ENCODE measurements around the gene HDAC3.

Gene HDAC3

GRCh38 chr5:141636413-141637122 lies at the start of gene HDAC3, which contains the start of gene RELL2:
TSS of gene HDAC3 (minus strand) at chr5:141636849. CDS start at chr5:141636790, 59 bp downstream.
TSS of gene RELL2 (plus strand) at chr5:141636997. CDS start at chr5:141638226, 1,229 bp downstream.
- peak; percentile 91 for DNase-seq (ENCODE audit: low read depth)
- H3K4me3 ChIP-seq (replicated peaks; ENCODE audit: low read depth, low read length) = peak within 1 kb of the TSS; percentile 98
- TF ChIP-seq CTCF (IDR thresholded peaks at IDR 0.05; ENCODE audit: low read length, missing control alignments) = no peak

DNA sequence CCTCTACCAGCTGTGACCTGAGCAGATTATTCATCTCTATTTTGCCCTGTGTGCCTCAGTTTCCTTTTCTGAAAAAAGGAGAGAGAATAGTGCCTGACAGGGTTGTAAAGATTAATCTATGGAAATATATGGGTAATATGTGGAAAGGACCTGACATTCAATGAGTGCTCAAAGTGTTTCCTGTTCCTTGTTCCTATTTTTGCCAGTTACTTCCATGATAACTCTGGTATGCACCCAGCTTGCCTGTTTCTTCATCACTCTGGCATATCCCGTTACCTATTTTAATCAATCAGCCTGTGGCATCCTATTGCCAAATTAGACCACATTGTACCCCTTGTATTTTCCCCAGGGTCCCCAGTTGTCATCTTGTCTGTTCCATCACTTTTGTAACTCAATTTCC lies 48.9 kb upstream of the HDAC3 start:
- TF ChIP-seq CTCF (IDR thresholded peaks at IDR 0.05; ENCODE audit: low read length, missing control alignments) = no peak
- no peak for DNase-seq (ENCODE audit: low read depth)
- no peak overlapping the region for H3K4me3 ChIP-seq (replicated peaks; ENCODE audit: low read depth, low read length)

GRCh38 chr5:141683596-141684141 lies 47.0 kb upstream of the HDAC3 start:
- no peak for DNase-seq (ENCODE audit: low read depth)
- no peak for TF ChIP-seq CTCF (IDR thresholded peaks at IDR 0.05; ENCODE audit: low read length, missing control alignments)
- no peak overlapping the region for H3K4me3 ChIP-seq (replicated peaks; ENCODE audit: low read depth, low read length)

DNA sequence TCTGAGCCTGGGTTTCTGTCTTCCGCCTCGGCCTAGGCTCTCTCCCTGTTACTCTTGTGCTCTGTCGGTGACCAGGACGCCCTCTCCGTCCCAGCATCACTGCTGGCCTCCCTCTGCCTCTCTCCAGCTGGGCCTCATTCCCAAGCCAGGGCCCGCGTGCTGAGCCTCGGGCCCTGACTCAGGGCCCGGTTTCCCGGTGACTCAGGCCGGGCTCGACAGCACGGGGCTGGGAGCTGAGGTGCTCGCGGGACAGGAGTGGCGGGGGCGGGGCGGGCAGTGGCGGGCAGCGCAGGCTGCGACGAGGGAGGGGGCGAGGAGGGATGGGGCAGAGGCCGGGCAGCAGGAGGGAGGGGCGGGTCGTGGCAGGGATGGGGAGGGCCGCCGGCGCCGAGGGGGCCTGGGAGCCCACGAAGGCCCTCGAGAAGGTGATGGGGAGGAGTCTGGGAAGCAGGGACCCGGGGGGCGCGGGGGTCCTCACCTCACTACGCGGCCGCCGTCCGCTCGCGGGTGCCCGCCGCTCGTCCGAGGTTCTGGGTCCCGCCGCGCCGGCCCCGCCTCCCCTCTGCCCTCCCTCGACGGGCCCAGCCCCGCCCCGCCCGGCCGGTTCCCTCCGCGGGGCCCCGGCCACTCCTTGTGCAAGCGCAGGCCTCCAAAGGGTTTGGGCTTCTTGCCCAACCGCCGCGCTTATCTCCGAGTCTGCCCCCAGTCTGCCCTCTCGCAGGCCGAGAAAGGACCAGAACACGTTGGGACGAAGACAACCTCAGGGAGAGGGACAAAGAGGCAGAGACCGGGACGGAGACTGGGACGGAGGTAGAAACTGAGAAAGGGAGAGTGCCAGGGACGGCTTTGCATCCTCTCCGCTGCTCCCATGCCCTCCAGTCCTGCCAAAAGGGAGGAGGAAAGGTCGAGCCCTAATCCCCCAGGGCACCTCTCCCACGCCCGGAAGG lies 45.3 kb upstream of the HDAC3 start, which contains the start of gene ARAP3:
Gene ARAP3 (minus strand): TSS at position 536 of the 947 bp plus-strand sequence. CDS start 1,744 bp downstream, outside the sequence.
- H3K4me3 ChIP-seq (replicated peaks; ENCODE audit: low read depth, low read length) = peak within 1 kb of the TSS; percentile 67
- peak; percentile 90 for DNase-seq (ENCODE audit: low read depth)
- TF ChIP-seq CTCF (IDR thresholded peaks at IDR 0.05; ENCODE audit: low read length, missing control alignments) = no peak

- DNase-seq (ENCODE audit: low read depth) = no peak
- peak overlapping the region; percentile 67 for H3K4me3 ChIP-seq (replicated peaks; ENCODE audit: low read depth, low read length)
- no peak for TF ChIP-seq CTCF (IDR thresholded peaks at IDR 0.05; ENCODE audit: low read length, missing control alignments)
Measured at GRCh38 chr5:141681295-141681694, 44.6 kb upstream of the HDAC3 start.

DNA sequence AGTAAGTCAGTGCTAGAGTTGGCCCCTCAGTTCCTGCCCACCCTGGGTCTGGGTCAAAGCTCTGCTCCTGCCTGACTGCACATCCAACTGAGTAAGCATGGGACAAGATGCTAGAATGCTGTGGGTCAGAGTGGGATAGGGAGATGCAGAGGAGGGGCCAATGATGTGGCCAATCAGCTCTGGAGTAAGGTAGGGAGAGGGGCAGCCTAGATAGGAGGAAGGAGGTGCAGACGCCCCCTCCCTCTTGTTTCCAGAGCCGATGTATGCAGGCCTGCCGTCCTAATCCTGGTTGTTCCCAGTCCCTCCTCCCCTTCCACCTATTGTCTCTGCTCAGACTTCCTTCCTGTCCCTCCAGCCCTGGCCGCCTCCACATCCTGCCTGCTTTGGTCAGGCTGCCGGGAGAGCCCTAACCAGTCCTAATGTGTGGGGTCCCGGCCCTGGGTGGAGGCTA lies 44.1 kb upstream of the HDAC3 start:
- H3K4me3 ChIP-seq (replicated peaks; ENCODE audit: low read depth, low read length) = peak overlapping the region; percentile 67
- DNase-seq (ENCODE audit: low read depth) = peak; percentile 92
- TF ChIP-seq CTCF (IDR thresholded peaks at IDR 0.05; ENCODE audit: low read length, missing control alignments) = no peak
